PFSK-1 (cell line): ENCODE measurements around the gene ZNF611.

Experiments used
- POLR2AphosphoS5 ChIP-seq: IDR thresholded peaks from 2 replicates; pipeline ENCODE4 v1.6.1; 2012; ENCODE audit warnings: low read depth, mild to moderate bottlenecking, control low read depth, low read length, moderate library complexity
- SIN3A ChIP-seq: IDR thresholded peaks from 2 replicates; pipeline ENCODE4 v1.6.1; 2012; ENCODE audit warnings: mild to moderate bottlenecking, low read length, moderate library complexity, borderline replicate concordance; ENCODE audit not compliant: insufficient read depth

- TF ChIP-seq POLR2AphosphoS5: no peak
- TF ChIP-seq SIN3A: no peak
Observed at GRCh38 chr19:52724701-52725514, 9.9 kb downstream of the ZNF611 start.
